ENCODE measurements around the gene ZMYND8. TPM values are rescaled to one million over a fixed set of nuclear protein-coding genes. Genes with fewer than 3 reads are reported as not detected.
"Not testable (repeated sequence)": the region's sequence is repeated elsewhere in the genome, so short reads cannot be mapped to it uniquely, and the experiment has no call there.

Gene ZMYND8
- total RNA-seq, 1 experiment from 2014 or later = 107 TPM

DNA sequence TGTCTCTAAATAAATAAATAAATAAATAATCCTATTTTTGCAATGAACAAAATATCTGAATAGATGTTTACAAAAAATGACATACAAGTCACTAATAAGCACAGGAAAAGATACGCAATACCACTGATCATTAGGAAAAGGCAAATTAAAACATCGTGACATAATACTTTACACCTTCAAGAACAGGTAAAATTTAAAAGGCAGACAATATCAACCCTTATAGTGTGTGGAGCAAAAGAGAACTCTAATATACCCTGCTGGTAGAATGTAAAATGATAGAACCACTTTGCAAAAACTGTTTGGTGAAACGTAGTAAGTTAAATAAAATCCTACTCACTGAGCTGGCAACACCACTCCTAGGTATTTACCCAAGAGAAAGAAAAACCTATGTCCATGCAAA, 67.4 kb downstream of the ZMYND8 start:
- H3K27me3 ChIP-seq (ENCODE audit: insufficient read depth, low read depth) = no peaks in the 10 kb centered on the region
- POLR2A ChIA-PET (ENCODE audit: unreplicated experiment) = no interaction called here
- H3K9me2 ChIP-seq (ENCODE audit: insufficient read depth) = no peaks in the 10 kb centered on the region
- no peak overlapping the region for H3K27ac ChIP-seq
- intact Hi-C loops (cut with micrococcal nuclease; ENCODE audit: unreplicated experiment) = no loop called here
- BruUV-seq (replicated peaks) = no TSS peak
- no peak for DNase-seq
- CTCF ChIA-PET = interaction anchor here (0.7 kb wide), 1 partner anchor 483 kb away, joined by 4 read pairs; no protein-coding TSS in a partner anchor
- H3K4me1 ChIP-seq (replicated peaks; ENCODE audit: insufficient read depth) = peaks cover 3% of the 10 kb centered on the region; the same call in 1 of the 2 replicates
- 0 out of 2 replicates have a peak, but pooled peaks cover 6% of the 10 kb centered on the region for H4K20me1 ChIP-seq (ENCODE audit: insufficient read depth)
- no peak overlapping the region for H3K4me2 ChIP-seq
- H3K4me3 ChIP-seq = no peak overlapping the region
- peaks cover 76% of the 10 kb centered on the region for H3K36me3 ChIP-seq (ENCODE audit: low read depth)
- no peaks in the 10 kb centered on the region for H3K9me3 ChIP-seq (ENCODE audit: insufficient read depth, low read depth)
- peaks cover 26% of the 10 kb centered on the region for H3K79me2 ChIP-seq (ENCODE audit: low read depth)
- H3F3A ChIP-seq (ENCODE audit: insufficient read depth, low read depth) = peaks cover 77% of the 10 kb centered on the region
- TF ChIP-seq, protein P1, sequence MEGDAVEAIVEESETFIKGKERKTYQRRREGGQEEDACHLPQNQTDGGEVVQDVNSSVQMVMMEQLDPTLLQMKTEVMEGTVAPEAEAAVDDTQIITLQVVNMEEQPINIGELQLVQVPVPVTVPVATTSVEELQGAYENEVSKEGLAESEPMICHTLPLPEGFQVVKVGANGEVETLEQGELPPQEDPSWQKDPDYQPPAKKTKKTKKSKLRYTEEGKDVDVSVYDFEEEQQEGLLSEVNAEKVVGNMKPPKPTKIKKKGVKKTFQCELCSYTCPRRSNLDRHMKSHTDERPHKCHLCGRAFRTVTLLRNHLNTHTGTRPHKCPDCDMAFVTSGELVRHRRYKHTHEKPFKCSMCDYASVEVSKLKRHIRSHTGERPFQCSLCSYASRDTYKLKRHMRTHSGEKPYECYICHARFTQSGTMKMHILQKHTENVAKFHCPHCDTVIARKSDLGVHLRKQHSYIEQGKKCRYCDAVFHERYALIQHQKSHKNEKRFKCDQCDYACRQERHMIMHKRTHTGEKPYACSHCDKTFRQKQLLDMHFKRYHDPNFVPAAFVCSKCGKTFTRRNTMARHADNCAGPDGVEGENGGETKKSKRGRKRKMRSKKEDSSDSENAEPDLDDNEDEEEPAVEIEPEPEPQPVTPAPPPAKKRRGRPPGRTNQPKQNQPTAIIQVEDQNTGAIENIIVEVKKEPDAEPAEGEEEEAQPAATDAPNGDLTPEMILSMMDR (conservative IDR thresholded peaks at IDR 0.05) = no peak
- no peak for TF ChIP-seq EZH2 (IDR thresholded peaks at IDR 0.05; ENCODE audit: low read depth)
- H2AFZ ChIP-seq = no peak overlapping the region

DNA sequence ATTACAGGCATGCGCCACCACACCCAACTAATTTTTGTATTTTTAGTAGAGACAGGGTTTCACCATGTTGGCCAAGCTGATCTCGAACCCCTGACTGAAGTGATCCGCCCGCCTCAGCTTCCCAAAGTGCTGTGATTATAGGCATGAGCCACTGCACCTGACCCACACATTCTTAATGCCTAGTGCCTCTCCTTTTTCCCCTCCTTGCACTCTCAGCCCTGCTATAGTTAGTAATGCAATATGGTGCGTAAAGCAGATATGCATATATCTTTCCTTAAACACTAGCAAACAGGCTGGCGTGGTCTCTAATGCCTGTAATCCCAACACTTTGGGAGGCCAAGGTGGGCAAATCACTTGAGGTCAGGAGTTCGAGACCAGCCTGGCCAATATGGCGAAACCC, 68.0 kb downstream of the ZMYND8 start:
- intact Hi-C loops (cut with micrococcal nuclease; ENCODE audit: unreplicated experiment) = not testable (repeated sequence)

DNA sequence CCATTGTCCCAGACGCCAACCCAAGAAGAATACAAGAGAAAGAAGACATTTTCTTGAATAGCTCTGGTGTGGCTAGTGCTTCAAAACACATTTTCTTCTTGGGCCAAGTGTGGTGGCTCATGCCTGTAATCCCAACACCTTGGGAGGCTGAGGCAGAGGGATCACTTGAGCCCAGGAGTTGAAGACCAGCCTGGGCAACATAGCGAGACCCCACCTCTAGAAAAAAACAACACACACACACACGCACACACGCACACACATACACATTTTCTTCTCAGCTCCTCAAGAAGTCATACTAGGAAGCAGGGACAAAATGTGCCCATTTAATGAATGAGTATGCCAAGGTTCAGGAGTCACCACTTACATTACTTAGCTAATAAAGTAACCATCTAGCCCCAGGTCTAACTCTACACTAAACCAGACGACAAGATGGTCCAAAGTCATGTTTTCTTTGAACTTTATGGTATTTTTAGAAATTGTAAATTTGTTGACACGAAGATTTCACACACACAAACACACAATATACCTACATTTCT, 68.8 kb downstream of the ZMYND8 start:
- Histone ChIP-seq H3K79me2 (ENCODE audit: low read depth) (peaks cover 26% of the 10 kb centered on the region), H3F3A (ENCODE audit: insufficient read depth, low read depth) (peaks cover 84% of the 10 kb centered on the region), H3K9me3 (ENCODE audit: insufficient read depth, low read depth) (no peaks in the 10 kb centered on the region), H3K4me2 (no peak overlapping the region), H3K4me1 (replicated peaks; ENCODE audit: insufficient read depth) (peaks cover 17% of the 10 kb centered on the region), H3K27me3 (ENCODE audit: insufficient read depth, low read depth) (no peaks in the 10 kb centered on the region), H3K4me3 (no peak overlapping the region), H3K27ac (no peak overlapping the region), H3K36me3 (ENCODE audit: low read depth) (peaks cover 77% of the 10 kb centered on the region), H2AFZ (no peak overlapping the region), H3K9me2 (ENCODE audit: insufficient read depth) (no peaks in the 10 kb centered on the region), H4K20me1 (ENCODE audit: insufficient read depth) (0 out of 2 replicates have a peak, but pooled peaks cover 11% of the 10 kb centered on the region)
- no peak for DNase-seq
- ChIA-PET CTCF (interaction anchor here (0.6 kb wide), 1 partner anchor 51 kb away, joined by 5 read pairs; no protein-coding TSS in a partner anchor), POLR2A (ENCODE audit: unreplicated experiment) (no interaction called here)
- TF ChIP-seq EZH2 (IDR thresholded peaks at IDR 0.05; ENCODE audit: low read depth) = no peak
- TF ChIP-seq, protein P1 (conservative IDR thresholded peaks at IDR 0.05) = no peak
- BruUV-seq (replicated peaks) = no TSS peak
- intact Hi-C loops (cut with micrococcal nuclease; ENCODE audit: unreplicated experiment) = no loop called here

More for the DNA sequence above, 68.0 kb downstream of the ZMYND8 start:
- H3K9me2 ChIP-seq (ENCODE audit: insufficient read depth); POLR2A ChIA-PET (ENCODE audit: unreplicated experiment); H3K4me2 ChIP-seq; H3K4me3 ChIP-seq; DNase-seq; H3K4me1 ChIP-seq (replicated peaks; ENCODE audit: insufficient read depth); H3K27ac ChIP-seq; H4K20me1 ChIP-seq (ENCODE audit: insufficient read depth); H3K9me3 ChIP-seq (ENCODE audit: insufficient read depth, low read depth); H2AFZ ChIP-seq; BruUV-seq (replicated peaks); H3K27me3 ChIP-seq (ENCODE audit: insufficient read depth, low read depth): not testable (repeated sequence)
- Histone ChIP-seq H3K79me2 (ENCODE audit: low read depth) (peaks cover 26% of the 10 kb centered on the region), H3K36me3 (ENCODE audit: low read depth) (peaks cover 71% of the 10 kb centered on the region), H3F3A (ENCODE audit: insufficient read depth, low read depth) (peaks cover 80% of the 10 kb centered on the region)
- CTCF ChIA-PET = interaction anchor here (0.6 kb wide), 1 partner anchor 389 kb away, joined by 7 read pairs; no protein-coding TSS in a partner anchor
